ENCODE data around the gene RCN2. TPM values are rescaled to one million over a fixed set of nuclear protein-coding genes. Genes with fewer than 3 reads are reported as not detected.

Gene RCN2
- total and polyA plus RNA-seq, 2 experiments from 2014 or later = 170 to 327 TPM

Small RNA genes within 50 kb of the gene (small RNA-seq; reads per million reads assigned to genes)
- gene RN7SL278P (ENCODE audit: low replicate concordance) = not detected

Other genes starting within 250 kb of the RCN2 start
- gene SCAPER, start 26.4 kb upstream of the RCN2 start, total RNA-seq (2014; rRNA removed; shearing (Covaris generic)) = 9.1 and 15.0 TPM in 2 replicates
- gene SCAPER, start 26.4 kb upstream of the RCN2 start, polyA plus RNA-seq (2016; fragmentation: Nextera tagmentation; extraction: Ambion mirVana) = 10.9 and 17.6 TPM in 2 replicates
- 0.19 and 0.80 TPM in 2 replicates for gene PSTPIP1, start 63.4 kb downstream of the RCN2 start, total RNA-seq (2014; rRNA removed; shearing (Covaris generic))
- gene PSTPIP1, start 63.4 kb downstream of the RCN2 start, polyA plus RNA-seq (2016; fragmentation: Nextera tagmentation; extraction: Ambion mirVana) = 3.7 TPM in 2 replicates
- 135 and 159 TPM in 2 replicates for gene TSPAN3, start 139.4 kb downstream of the RCN2 start, total RNA-seq (2014; rRNA removed; shearing (Covaris generic))
- gene TSPAN3, start 139.4 kb downstream of the RCN2 start, polyA plus RNA-seq (2016; fragmentation: Nextera tagmentation; extraction: Ambion mirVana) = 72.2 and 72.5 TPM in 2 replicates